GM12874 (cell line): Measurements from ENCODE around the gene VGLL4.

Source experiments
- TF ChIP-seq, protein P1 (sequence below): IDR thresholded peaks from 2 replicates; pipeline ENCODE4 v1.5.1; 2011; ENCODE audit warnings: low read depth, mild to moderate bottlenecking, control low read depth, low read length, moderate library complexity; ENCODE audit not compliant: insufficient read depth

Gene VGLL4

DNA sequence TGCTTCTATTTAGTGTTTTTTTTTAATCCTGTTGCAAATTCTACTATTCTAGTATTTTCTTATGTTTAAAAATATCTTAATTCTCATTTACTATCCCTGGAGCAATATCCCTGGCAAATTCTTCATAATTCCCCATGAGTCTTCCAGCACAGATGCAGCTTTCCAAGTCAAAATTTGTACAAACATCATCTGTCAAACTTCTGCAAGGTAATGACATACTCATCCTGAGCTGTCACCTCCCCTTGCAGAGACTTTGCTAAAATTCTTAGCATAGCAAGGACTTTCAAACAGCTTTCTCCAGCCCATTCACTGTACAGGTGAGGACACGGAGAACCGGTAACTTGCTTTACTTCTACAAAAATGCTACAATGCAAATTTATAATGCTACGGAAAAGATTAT lies 28.6 kb upstream of the VGLL4 start:
- TF ChIP-seq, protein P1, sequence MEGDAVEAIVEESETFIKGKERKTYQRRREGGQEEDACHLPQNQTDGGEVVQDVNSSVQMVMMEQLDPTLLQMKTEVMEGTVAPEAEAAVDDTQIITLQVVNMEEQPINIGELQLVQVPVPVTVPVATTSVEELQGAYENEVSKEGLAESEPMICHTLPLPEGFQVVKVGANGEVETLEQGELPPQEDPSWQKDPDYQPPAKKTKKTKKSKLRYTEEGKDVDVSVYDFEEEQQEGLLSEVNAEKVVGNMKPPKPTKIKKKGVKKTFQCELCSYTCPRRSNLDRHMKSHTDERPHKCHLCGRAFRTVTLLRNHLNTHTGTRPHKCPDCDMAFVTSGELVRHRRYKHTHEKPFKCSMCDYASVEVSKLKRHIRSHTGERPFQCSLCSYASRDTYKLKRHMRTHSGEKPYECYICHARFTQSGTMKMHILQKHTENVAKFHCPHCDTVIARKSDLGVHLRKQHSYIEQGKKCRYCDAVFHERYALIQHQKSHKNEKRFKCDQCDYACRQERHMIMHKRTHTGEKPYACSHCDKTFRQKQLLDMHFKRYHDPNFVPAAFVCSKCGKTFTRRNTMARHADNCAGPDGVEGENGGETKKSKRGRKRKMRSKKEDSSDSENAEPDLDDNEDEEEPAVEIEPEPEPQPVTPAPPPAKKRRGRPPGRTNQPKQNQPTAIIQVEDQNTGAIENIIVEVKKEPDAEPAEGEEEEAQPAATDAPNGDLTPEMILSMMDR = no peak

DNA sequence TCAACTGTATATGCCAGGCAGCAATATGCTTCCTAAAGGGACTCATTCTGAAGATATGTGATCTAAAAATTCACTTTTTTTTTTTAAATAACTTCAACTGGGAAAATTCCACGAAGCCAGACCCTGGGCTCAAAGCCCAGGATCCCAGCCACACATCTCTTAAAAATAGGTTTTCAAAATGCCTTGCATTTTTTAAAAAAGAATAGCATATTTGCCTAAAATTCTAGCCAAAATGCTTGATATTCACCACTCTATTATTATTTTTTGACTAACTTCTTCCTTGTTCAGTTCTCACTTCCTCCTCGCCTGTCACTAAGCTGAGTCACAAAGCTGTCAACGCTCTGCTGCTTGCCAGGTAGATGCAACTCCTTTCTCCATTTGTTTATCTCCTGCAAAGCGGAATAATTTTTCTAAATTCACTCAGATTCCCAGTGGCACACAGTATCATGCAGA lies 28.0 kb upstream of the VGLL4 start:
- TF ChIP-seq, protein P1 = no peak

DNA sequence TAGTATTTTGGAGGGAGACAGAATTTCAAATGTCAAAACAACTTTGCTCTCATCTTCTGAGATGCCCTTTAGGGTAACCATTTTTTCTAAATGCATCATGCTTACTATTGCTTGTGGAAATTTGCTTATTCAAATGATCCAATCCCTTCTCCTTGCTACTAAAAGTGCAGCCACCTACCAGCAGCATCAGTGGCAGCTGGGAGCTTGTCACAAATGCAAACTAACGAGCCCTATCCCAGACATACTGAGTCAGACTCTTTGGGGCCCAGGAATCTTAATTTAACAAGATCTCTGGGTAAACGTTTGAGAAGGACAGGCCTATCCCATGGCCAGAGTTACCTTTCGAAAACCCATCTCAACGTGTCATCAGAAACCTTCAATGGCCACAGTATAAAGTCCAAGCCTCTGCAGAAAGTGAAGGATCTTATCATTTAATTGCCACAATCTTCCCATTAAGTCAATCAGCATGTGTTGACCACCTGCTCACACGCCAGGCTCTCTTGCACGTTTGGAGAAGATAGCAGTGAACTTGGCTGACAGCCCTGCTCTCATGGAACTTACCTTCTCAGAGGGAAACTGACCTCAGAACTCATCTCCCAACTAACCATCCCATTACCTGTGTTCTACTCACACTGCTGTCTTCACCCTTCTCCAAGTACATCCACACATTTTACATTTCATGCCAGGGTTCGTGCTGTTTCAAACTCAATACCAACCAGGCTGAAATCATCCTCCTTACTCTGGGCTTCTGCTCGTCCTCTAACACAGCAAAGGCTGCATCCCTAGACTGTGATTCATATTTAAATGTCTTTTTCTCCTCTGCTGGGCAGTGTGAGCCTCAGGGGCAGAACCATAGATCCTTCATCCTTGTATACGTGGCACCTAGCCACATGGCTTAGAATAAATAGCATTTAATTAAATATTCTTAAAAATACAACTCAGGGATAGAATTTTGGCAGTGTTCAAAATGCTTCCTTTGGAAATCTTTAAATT lies 24.8 kb upstream of the VGLL4 start:
- TF ChIP-seq, protein P1 = no peak

DNA sequence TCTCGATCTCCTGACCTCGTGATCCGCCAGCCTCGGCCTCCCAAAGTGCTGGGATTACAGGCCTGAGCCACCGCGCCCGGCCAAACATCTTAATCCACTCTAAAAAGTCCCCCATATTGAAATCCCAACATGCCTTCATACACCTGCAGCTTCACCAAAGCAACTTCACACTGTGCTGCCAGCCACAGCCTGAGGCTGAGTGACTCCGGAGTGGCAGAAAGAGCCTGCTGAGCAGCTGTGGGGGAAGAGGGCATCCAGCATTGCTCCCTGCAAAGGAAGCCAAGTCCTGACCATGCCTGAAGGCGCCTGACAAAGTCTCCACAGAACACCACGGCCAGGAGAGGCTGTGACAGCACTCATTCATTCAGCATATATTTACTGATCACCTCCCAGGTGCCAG lies 21.6 kb upstream of the VGLL4 start:
- TF ChIP-seq, protein P1 = no peak

DNA sequence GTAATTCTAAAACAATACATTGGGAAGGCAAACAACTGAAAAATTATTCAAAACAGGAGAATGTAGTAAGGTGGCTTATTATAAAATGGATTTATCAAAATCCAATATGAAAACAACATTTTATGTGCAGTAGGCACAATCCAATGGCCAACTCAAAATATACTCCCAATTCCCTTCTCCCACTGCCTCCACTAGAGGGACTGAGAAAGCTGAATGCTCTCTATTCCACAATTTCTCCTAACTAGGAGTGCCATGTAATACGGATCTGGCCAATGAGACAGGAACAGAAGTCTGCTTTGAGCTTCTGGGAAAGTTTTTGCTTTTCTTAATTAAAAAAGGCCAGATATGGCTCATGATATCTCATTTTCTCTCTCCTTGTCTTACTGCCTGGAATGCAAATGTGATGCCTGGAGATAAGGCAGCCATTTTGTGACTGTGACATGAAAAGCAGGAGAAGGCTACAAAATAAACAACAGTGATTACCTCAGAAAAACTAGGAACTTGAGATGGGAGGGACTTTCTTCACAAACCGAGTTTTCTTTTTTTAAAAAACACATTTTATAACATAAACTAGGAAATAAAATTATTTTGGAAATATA lies 18.8 kb upstream of the VGLL4 start:
- TF ChIP-seq, protein P1 = no peak

DNA sequence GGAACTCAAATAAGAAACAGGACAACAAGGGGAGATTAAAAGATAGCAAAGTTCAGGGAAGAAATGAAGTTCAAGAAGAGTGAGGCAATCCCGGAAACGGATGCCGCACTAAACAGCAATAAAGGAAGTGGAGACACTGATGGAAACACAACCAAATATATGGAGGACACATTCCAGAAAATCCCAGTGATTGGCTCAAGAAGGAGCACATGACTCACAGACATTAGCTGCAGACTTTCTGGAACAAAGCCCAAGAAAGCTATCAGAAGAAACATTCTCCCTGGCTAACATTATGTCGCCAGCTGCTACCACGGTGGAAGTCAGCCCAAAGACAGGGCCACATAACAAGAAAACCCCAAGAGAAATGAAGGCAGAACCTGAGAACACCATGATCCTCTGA lies 18.1 kb upstream of the VGLL4 start:
- TF ChIP-seq, protein P1 = no peak

DNA sequence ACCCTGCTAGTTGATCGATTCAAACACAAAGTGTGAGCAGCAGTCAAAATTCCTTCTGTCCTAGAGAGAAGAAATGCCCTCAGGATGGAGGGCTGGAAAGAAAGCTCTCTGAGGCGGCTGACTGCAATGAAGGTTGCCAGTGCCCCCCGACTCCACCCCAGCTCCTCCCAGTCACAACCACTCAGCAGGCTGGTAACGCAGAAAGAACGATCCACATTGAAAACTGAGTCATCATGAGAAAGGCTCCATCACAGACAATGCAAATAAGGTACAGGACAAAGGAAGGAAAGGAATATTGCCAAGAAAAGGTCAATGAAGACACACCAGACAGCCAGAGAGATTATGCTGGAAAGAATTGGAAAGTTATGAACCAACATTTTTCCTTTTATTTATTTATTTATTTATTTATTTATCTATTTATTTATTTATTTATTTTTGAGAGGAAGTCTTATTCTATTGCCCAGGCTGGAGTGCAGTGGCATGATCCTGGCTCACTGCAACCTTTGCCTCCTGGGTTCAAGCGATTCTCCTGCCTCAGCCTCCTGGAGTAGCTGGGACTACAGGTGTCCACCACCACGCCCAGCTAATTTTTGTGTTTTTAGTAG lies 17.4 kb upstream of the VGLL4 start:
- TF ChIP-seq, protein P1 = no peak
